HG02970 (cell line): Measurements from ENCODE around the gene THADA.

ENCODE experiments used
- ATAC-seq: cut with Tn5 transposase; IDR thresholded peaks from one replicate; pipeline ENCODE4 v1.9.1; 2021; ENCODE audit warnings: mild to moderate bottlenecking, moderate library complexity, moderate number of reproducible peaks; ENCODE audit not compliant: unreplicated experiment, low FRiP score

Gene THADA

GRCh38 chr2:43268066-43268953 lies 327.5 kb downstream of the THADA start:
- ATAC-seq: no peak

- no peak for ATAC-seq
Observed at GRCh38 chr2:43267381-43267780, 328.5 kb downstream of the THADA start.

GRCh38 chr2:43266711-43267111 lies 329.1 kb downstream of the THADA start:
- ATAC-seq: no peak

GRCh38 chr2:43265421-43265820 lies 330.4 kb downstream of the THADA start:
- ATAC-seq: no peak

DNA sequence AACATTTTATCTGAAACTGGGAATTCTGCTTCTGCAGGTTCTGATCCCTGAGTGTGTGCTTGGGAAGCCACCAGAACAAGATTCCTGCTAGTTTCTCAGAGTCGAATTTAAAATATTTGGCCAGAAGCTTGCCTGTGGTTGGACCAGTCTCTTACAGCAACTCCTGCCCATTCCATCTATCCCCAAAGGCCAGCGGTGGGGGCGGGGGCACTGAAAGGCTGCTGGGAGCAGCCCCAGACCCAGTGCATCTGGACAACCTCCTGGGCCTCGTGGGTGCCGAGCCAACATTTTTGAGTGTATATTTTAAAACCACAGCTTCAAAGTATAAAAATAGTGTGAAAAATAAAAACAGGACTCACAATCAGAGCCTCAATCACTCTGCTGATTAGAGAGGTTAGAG lies 330.8 kb downstream of the THADA start:
- ATAC-seq: no peak

DNA sequence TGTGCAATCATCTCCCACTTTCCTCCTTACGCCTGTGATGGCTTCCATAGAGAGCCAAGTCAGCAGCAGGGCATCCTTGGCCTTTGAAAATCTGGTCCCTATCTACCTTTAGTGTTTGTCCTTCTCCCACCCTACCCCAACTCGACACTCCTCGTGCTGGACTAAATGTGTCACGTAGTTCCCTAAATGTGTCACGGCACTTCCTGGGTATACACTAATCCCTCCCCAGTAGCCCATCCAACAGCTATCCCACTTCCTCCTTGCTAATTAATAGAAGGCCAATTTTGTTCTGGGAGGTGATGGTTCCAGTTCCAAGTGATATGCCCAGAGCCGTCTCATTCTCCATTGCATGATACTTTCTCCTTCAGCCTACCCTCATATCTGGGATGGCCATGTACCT lies 332.9 kb downstream of the THADA start:
- ATAC-seq: no peak

DNA sequence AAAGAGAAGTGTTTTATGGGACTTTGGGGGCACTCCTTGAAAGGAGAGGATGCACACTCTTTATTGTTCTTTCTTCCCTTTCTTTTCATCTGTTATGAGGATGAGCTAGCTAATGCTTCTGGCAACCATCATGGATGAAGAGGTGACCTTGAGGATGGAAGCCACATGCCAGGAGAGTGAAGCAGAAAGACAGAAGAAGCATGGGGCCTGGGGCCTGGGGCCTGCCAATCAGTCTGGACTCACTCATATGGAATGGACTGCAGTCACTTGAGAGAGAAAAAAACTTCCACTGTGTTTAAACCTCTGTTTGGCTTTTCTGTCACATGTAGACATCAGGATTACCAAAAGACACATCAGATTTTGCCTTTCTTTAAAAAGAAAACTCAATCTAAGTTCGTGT lies 333.6 kb downstream of the THADA start:
- no peak for ATAC-seq

- ATAC-seq: no peak
Observed at GRCh38 chr2:43259512-43259911, 336.3 kb downstream of the THADA start.

- ATAC-seq: no peak
Observed at GRCh38 chr2:43258547-43259156, 337.2 kb downstream of the THADA start.

DNA sequence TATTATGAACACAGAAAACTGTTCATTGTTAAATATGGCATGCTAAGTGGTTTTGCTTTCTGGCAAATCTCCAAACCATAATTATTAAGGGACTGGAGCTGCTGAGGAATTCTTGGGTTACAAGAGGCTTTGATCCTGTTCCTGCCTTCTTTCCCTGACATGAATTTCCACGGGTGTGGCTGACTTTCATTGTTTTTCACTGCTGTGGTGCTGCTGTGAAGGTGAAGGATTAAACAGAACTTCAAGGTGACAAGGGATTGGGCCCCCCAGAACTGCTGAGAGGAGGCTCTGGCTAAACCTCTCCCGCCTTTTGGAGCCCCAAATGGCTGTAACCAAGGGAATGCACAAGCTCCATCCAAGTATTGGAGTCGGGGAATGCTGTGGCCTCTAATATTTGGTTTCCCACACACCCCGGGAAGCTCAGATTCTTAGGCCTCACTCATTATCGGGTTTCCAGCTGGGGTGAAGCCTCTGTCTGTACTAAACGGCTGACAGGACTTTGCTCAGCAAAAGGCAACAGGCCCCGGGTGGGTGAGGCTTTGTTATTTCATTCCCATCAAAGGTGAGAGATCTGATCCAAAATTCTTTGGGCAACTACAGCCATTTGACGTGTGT lies 340.4 kb downstream of the THADA start:
- no peak for ATAC-seq

DNA sequence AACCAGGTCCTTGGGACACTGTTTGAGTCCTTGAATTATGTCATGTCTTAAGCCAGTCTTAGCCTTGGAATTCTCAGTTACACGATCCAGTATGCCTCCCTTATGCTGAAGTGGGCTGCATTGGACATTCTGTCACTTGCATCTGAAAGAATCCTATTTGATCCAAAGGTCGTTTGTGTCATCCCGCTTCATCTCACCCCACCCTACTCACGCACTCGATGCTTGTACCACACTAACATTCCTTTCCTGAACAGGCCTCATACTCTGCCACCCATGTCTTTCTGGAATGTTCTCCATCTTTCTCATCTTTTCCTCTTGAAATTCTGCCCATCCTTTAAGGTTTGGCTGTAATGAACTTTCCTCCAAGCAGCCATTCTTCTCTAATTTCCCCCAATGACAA lies 341.5 kb downstream of the THADA start:
- ATAC-seq: no peak

DNA sequence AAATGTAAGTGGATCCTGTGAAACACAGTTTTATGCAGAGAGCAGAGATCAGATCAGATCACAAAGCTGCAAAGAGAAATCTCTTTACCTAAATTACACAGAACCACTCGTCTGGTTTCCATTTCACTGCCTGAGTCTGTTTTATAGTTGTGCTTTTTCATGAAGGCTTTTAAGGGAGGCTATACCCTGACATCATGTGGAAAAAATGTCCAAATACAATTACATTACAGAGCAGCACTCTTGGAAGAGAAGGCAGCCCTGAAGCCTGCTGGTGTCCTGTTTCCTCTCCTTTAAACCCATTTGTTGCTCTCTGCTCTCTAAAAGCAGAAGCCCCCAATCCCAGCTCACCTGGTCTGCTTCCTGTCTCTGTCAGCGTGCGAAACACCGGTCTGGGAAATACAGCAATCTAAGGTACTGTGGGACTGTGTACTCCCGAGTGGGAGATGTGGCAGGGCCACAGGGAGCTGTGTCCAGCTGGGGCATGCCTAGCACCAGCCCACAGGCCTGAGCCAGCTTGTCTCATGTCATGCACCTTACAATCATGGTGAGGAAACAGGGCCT lies 344.6 kb downstream of the THADA start:
- no peak for ATAC-seq

GRCh38 chr2:43250015-43250414 lies 345.8 kb downstream of the THADA start:
- no peak for ATAC-seq

- no peak for ATAC-seq
Observed at GRCh38 chr2:43248621-43249020, 347.2 kb downstream of the THADA start.

DNA sequence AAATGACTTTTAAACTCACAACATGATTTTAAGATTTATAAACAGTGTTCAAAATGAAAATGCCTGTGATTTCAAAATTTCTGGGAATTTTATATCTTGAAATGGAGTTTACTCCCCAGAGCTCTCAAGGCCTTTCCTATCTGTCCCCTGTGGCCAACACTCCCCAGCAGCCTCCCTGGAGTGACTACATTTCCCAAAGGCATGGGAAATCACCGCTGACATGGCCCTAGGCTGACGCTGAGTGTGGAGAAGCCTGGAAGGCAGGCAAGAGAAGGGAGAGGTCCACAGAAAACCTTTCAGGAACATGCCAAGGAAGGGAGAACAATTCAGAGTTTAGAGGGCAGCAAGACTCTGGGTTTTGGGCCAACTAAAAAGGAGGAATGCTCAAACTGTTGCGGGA lies 349.2 kb downstream of the THADA start:
- ATAC-seq: no peak

DNA sequence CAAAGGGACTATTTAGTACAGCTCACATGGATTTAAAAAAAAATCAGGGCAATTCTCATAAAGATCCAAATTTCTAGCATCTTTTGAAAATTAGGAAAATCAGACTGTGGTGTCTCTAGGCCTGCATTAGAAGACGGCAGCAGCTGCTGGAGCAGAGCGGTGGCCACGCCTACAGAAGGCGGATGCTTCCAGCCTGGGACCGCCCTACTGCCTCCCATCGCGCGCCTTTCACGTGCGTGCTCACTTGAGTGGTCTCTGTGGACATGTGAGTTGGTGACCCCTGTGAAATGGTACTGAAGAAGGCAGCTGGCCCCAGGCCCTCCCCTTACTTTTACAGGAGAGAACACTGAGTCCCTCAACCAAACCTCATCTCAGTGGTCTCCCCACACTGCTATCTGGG lies 354.3 kb downstream of the THADA start:
- ATAC-seq: no peak

GRCh38 chr2:43240766-43241150 lies 355.1 kb downstream of the THADA start:
- no peak for ATAC-seq

DNA sequence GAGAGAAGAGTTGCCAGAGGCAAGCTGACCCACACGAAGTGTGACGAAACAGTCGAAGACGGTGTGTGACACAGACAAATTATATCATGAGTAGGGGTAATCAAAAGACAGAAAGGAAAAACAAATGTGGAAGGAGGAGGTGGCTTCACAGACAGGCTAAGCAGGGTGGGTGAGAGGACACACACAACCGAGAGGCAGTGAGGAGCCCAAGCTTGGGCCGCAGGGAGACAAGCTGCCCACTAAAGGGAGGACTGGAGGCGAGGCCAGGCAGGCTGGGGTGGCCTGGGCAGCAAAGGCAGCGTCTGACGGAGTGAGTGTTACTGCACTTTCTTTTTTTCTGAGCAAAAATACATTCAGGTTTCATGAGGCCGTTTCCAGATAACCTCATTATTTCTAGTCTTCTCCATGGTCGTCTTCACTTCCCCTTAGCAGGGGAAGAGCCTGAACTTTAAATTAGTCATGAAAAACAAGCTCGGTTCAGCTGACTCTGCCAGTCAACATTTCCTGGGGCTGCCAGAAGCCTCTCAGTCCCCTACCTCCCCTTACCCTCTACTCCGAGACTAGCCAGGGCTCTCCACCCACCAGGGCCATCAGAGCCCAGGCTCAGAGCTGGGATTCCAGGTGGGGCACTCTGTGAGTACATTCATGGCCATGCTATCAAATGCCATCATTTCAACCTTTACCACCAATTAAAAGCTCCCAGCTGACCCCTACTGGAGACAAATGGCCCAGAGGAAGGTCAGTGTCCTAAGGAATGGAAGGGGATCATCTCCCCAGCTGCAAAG lies 355.7 kb downstream of the THADA start:
- no peak for ATAC-seq

GRCh38 chr2:43238813-43239212 lies 357.0 kb downstream of the THADA start:
- no peak for ATAC-seq

DNA sequence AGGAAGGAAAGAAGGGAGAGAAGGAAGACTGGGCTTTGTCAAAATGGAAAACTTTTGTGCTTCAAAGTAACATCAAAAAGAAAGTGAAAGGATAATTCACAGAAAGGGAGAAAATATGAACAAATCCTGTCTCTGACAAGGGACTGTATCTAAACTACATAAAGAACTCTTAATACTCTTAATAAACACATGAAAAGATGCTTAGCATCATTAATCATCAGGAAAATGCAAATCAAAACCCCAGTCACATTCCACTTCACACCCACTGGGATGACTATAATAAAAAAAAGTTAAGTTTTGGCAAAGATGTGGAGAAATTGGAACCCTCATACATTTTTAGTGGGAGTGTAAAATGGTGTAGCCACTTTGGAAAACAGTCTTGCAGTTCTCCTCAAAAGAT lies 357.7 kb downstream of the THADA start:
- ATAC-seq: no peak
